Osteocyte (in vitro differentiated cells): Measurements from ENCODE around the gene FBLN2. TPM values are rescaled to one million over a fixed set of nuclear protein-coding genes. Genes with fewer than 3 reads are reported as not detected.

Experiments used
- DNase-seq: peaks from one replicate; pipeline ENCODE4 v3.0.0; 2021; ENCODE audit warnings: mixed read lengths; ENCODE audit not compliant: unreplicated experiment; ENCODE audit errors: extremely low spot score
- H3K27ac Mint-ChIP-seq: one replicate; pipeline ENCODE4 v1.8.0; 2021; ENCODE audit warnings: mild to moderate bottlenecking, mixed read lengths; ENCODE audit not compliant: unreplicated experiment
- H3K27me3 Mint-ChIP-seq: one replicate; pipeline ENCODE4 v1.8.0; 2021; ENCODE audit warnings: mixed read lengths; ENCODE audit not compliant: unreplicated experiment
- H3K36me3 Mint-ChIP-seq: one replicate; pipeline ENCODE4 v1.8.0; 2021; ENCODE audit warnings: mixed read lengths; ENCODE audit not compliant: unreplicated experiment
- H3K4me1 Mint-ChIP-seq: one replicate; pipeline ENCODE4 v1.8.0; 2021; ENCODE audit warnings: mixed read lengths; ENCODE audit not compliant: unreplicated experiment
- H3K4me3 Mint-ChIP-seq: one replicate; pipeline ENCODE4 v1.8.0; 2021; ENCODE audit warnings: mild to moderate bottlenecking, moderate library complexity, mixed read lengths; ENCODE audit not compliant: unreplicated experiment
- H3K9me3 Mint-ChIP-seq: one replicate; pipeline ENCODE4 v1.8.0; 2021; ENCODE audit warnings: mixed read lengths; ENCODE audit not compliant: unreplicated experiment
- total RNA-seq: library from RNA; stranded (reverse); gene quantifications from 2 replicates; pipeline ENCODE4 v1.2.1, GENCODE V29; 2021
- TF ChIP-seq, protein P1 (sequence below): fragments of 200-600 bp; sonication (generic); IDR thresholded peaks from 2 replicates; pipeline ENCODE4 v1.5.0; 2021; ENCODE audit warnings: antibody characterized with exemption, mild to moderate bottlenecking, moderate library complexity

The FBLN2 gene
- total RNA-seq, 1 donor from 2014 or later: 215 TPM

DNA sequence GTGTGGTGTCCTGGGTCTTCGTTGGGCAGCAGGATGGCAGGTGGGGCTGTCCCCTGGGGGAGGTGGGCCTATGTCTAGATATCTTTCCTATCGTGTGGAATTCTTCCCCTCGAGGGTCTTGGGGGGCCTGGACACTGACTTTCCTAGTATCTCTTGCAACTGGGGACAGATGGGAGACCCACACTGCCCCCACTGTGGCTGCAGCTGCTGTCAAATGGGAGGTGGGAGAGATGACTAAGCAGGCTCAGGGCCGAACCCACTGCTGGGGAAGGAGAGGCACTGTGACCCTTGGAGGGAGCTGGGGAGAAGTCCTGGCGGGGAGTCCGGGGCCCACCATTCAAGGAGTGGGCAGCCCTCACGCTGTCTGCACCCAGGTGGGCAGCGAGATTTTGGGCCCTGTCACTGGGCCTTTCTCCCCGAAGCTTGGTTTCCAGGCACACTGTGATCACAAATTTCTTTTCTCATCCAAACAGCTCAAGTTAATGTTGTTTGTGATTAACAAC, 2.9 kb upstream of the FBLN2 start:
- H3K27ac Mint-ChIP-seq: peak overlapping the region; percentile 27
- H3K36me3 Mint-ChIP-seq: peaks cover under 1% of the 10 kb centered on the region
- H3K9me3 Mint-ChIP-seq: no peaks in the 10 kb centered on the region
- peaks cover 82% of the 10 kb centered on the region for H3K4me1 Mint-ChIP-seq
- H3K27me3 Mint-ChIP-seq: no peaks in the 10 kb centered on the region
- TF ChIP-seq, protein P1, sequence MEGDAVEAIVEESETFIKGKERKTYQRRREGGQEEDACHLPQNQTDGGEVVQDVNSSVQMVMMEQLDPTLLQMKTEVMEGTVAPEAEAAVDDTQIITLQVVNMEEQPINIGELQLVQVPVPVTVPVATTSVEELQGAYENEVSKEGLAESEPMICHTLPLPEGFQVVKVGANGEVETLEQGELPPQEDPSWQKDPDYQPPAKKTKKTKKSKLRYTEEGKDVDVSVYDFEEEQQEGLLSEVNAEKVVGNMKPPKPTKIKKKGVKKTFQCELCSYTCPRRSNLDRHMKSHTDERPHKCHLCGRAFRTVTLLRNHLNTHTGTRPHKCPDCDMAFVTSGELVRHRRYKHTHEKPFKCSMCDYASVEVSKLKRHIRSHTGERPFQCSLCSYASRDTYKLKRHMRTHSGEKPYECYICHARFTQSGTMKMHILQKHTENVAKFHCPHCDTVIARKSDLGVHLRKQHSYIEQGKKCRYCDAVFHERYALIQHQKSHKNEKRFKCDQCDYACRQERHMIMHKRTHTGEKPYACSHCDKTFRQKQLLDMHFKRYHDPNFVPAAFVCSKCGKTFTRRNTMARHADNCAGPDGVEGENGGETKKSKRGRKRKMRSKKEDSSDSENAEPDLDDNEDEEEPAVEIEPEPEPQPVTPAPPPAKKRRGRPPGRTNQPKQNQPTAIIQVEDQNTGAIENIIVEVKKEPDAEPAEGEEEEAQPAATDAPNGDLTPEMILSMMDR: no peak
- no peak overlapping the region for H3K4me3 Mint-ChIP-seq
- no peak for DNase-seq

DNA sequence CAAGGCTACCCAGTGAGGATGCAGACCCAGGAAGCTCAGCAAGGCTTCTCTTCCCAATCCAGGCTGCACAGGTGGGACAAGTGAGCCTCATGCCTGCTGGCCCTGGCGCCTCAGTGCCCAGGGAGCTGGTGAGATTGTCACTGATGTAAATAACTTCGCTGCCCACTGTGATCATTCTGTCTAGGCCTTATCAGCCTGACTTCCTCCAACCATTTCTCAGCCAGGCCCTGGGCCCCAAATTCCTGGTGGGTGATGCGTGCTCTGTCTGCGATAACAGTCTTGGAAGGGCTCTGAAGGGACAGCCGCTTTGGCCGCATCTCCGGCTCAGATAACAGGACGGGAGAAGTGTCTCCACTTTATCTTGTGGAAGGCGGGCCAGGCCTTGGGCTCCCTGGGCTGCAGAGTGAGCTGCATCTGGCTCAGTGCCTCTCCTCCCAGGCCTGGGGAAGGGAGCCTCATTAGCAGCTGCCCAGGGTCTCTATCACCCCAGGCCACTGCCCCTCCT, 2.2 kb upstream of the FBLN2 start:
- Mint-ChIP-seq H3K4me3 (no peak overlapping the region), H3K27me3 (no peaks in the 10 kb centered on the region), H3K4me1 (peaks cover 79% of the 10 kb centered on the region), H3K36me3 (no peaks in the 10 kb centered on the region), H3K27ac (peak overlapping the region; percentile 32), H3K9me3 (no peaks in the 10 kb centered on the region)
- TF ChIP-seq, protein P1: no peak
- no peak for DNase-seq

DNA sequence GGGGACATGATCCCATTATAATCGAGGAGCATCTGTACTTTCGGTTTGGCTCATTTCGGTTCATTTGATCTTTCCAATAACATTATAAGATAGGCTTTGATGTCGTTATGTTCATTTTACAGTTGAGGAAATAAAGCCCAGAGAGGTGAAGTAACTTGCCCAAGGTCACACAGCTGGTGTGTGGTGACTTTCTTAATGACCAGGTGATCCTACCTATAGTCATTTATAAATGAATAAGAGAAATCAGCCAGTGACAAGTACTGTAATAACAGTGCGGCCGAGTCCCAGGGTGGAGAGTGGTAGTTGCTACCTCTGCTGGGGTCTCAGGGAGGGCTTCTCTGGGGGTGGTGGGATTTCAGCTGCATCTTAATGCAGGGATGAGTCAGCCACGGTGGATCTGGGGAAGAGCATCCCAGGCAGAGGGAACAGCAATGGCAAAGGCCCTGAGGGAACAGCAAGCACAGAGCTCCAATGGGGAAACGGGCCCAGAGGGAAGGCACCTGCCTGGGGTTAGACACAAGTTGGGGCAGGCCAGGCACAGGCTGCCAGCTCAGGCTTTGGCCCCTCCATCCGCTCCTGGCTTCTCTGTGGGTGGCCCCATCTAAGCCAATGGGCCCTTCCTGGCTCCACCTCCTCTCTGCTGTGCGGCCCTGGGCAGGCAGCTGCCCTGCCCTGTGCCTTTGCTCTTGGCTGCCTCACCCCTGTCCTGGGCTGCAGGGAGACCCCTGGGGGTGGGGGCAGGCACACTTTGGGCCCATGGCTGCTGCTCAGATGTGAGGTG, 1.1 kb upstream of the FBLN2 start:
- H3K27ac Mint-ChIP-seq: peak overlapping the region; percentile 32
- H3K4me3 Mint-ChIP-seq: peak overlapping the region; percentile 61
- no peaks in the 10 kb centered on the region for H3K27me3 Mint-ChIP-seq
- no peak for DNase-seq
- TF ChIP-seq, protein P1: no peak
- peaks cover 78% of the 10 kb centered on the region for H3K4me1 Mint-ChIP-seq
- H3K36me3 Mint-ChIP-seq: no peaks in the 10 kb centered on the region
- no peaks in the 10 kb centered on the region for H3K9me3 Mint-ChIP-seq

DNA sequence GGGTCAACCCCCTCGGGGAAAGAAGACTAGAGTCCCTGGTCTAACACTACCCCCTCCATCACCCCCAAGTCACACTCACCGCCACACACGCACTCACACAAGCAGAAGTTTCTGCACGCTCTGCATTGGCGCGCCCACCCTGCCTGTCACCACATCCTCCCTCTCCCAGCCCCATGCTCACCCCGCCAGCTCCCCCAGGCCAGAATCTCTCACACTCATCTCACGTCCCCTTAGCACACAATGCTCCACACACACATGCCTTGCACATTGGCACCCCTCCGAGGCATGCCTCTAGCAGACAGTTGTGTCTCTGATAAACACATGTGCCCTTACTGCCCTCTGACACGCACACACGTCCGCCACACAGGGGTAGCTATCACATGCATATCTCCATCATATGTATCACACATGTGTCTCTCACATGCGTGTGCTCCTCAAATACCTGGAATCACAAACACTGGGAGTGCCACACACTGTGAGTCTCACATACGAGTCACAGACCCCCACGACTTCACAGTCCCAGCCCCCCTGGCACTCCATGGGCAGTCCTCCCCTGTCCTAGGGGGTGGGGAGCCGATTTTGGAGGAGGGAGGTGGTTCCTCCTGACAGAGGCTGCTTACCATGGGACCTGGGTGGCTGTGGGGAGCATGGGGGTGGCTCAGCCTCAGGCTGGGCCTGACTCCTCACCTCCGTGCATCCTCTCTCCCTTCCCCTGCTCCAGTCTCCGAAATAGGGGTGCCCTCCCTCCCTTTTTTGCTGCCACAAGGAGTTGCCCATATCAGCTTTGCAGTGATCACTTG, 898 bp downstream of the FBLN2 start:
- Mint-ChIP-seq H3K36me3 (no peaks in the 10 kb centered on the region), H3K27me3 (no peaks in the 10 kb centered on the region), H3K4me1 (peaks cover 64% of the 10 kb centered on the region), H3K27ac (peak overlapping the region; percentile 68), H3K9me3 (no peaks in the 10 kb centered on the region), H3K4me3 (peak overlapping the region; percentile 77)
- TF ChIP-seq, protein P1: no peak
- no peak for DNase-seq

DNA sequence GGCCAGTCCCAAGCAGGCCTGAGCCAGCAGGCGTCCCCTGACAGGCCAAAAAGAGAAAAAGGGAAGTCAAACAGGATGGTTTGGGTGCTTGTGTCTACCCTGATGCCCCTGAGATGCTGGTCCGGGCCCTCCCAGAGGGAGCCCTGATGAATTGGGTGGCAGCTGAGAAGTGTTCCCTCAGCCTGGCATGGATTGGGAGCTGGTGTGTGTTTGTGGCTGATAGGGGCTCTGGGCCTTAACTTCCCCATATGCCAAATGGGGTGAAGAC, 1.4 kb downstream of the FBLN2 start:
- DNase-seq: no peak
- Mint-ChIP-seq H3K4me1 (peaks cover 61% of the 10 kb centered on the region), H3K27me3 (no peaks in the 10 kb centered on the region), H3K27ac (peak overlapping the region; percentile 50), H3K9me3 (no peaks in the 10 kb centered on the region), H3K36me3 (no peaks in the 10 kb centered on the region), H3K4me3 (peak overlapping the region; percentile 77)
- TF ChIP-seq, protein P1: no peak
